Spinal cord (tissue), 10 donors: ENCODE results near the gene UNC79. TPM values are rescaled to one million over a fixed set of nuclear protein-coding genes. Genes with fewer than 3 reads are reported as not detected.
"Not testable (repeated sequence)": the region's sequence is repeated elsewhere in the genome, so short reads cannot be mapped to it uniquely, and the experiment has no call there.

Experiments
- DNase-seq, 6 donors: peaks; one replicate each; pipeline versions ENCODE4 v3.0.0 to v3.0.0-alpha.2; 2013 to 2015; ENCODE audit warnings: low spot score in 6 of 6, low read depth in 4 of 6
- H3K27ac ChIP-seq: one replicate; pipeline ENCODE4 v1.5.1; 2013; ENCODE audit warnings: low read depth, low read length, control low read depth
- H3K27me3 ChIP-seq: one replicate; pipeline ENCODE4 v1.6.1; 2013; ENCODE audit warnings: low read length; ENCODE audit not compliant: control insufficient read depth, insufficient read depth
- H3K36me3 ChIP-seq: one replicate; pipeline ENCODE4 v1.6.1; 2013; ENCODE audit warnings: low read length; ENCODE audit not compliant: control insufficient read depth, insufficient read depth
- H3K4me1 ChIP-seq: one replicate; pipeline ENCODE4 v1.6.1; 2013; ENCODE audit warnings: low read length; ENCODE audit not compliant: control insufficient read depth, insufficient read depth
- H3K4me3 ChIP-seq: one replicate; pipeline ENCODE4 v1.5.1; 2013; ENCODE audit warnings: low read depth, low read length, control low read depth
- H3K9me3 ChIP-seq: one replicate; pipeline ENCODE4 v1.6.1; 2013; ENCODE audit warnings: low read length; ENCODE audit not compliant: control insufficient read depth, insufficient read depth
- WGBS: methylation state at CpG from one replicate; pipeline ENCODE4 v1.1.5; 2013; ENCODE audit warnings: missing lambda C conversion rate; ENCODE audit not compliant: insufficient coverage; 5-methylcytosine and 5-hydroxymethylcytosine counted together
- polyA plus RNA-seq, 2 donors: library from polyadenylated mRNA; unstranded; fragments of 120-200 nt; gene quantifications; one replicate each; pipeline ENCODE4 v1.2.1, GENCODE V29; 2013; ENCODE audit not compliant: insufficient read length in 2 of 2
- total RNA-seq, 2 donors: library from RNA; depleted of rRNA in 1 of 2; stranded (reverse); fragments of 120-200 nt in 1 of 2; fragments of >200 nt in 1 of 2; gene quantifications; one replicate each; pipeline versions ENCODE4 v1.2.3 to v1.2.4, GENCODE V29; 2013 to 2014
- donor health status: healthy.

UNC79 gene
- total and polyA plus RNA-seq, 4 donors, result 7.9 to 20.7 (median 15.1) TPM

DNA sequence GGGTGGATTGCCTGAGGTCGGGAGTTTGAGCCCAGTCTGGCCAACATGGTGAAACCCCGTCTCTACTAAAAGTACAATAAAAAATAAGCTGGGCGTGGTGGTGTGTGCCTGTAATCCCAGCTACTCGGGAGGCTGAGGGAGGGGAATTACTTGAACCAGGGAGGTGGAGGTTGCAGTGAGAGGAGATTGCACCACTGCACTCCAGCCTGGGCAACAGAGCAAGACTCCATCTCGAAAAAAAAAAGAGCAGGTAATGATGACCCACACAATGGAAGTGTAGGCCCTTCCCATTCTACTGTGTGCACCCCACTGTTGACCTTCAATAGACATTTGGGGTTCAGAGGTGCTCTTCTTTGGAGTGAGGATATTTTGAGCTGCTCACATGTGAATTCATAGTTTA is 94.5 kb downstream of the UNC79 start:
- H3K4me3 ChIP-seq, H3K36me3 ChIP-seq: not testable (repeated sequence)
- 86% methylated on average over 4 of the region's 5 CpGs for WGBS

DNA sequence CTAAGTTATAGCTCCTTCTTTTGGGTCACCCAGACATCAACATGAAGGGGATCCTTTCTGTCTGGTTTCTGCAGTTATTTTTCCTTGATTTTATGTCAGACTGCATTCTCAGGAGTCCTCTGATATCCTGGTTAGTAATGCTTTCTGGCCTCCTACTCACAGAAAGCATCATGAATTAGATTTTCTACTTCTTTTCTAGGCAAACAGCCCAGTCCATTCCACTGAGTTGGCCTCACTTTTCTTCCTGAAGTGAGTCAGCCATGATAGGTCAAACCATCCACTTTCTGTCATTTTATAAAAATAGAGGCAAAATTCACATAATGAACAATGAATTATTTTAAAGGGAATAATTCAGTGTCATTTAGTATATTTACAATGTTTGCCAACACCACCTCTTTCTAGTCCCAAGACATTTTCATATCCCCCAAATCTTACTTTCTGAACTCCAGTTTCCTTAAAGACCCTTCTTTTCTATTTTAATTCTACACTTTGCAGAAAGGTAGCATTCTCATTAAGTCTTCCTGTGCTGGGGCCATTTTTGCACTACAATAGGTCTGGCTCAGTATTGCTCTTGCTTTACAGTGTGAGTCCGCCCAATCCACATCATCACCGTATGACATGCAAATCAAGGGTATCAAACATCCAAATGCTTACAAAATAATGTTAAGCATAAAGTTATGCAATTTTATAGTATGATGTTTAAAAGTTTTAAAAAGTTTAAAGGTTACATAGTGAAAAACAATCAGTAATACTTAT is 95.1 kb downstream of the UNC79 start:
- no peaks in the 10 kb centered on the region for H3K27me3 ChIP-seq
- H3K36me3 ChIP-seq, result no peaks in the 10 kb centered on the region
- WGBS, result no CpG with 5 or more reads among the region's 2 CpGs
- no peak overlapping the region for H3K27ac ChIP-seq
- H3K4me1 ChIP-seq, result no peaks in the 10 kb centered on the region
- H3K9me3 ChIP-seq, result peaks cover 2% of the 10 kb centered on the region
- no peak overlapping the region for H3K4me3 ChIP-seq
- DNase-seq, result no peak

More for the DNA sequence above, 94.5 kb downstream of the UNC79 start:
- not testable (repeated sequence) for H3K27me3 ChIP-seq, H3K27ac ChIP-seq, H3K4me1 ChIP-seq, H3K9me3 ChIP-seq, DNase-seq

DNA sequence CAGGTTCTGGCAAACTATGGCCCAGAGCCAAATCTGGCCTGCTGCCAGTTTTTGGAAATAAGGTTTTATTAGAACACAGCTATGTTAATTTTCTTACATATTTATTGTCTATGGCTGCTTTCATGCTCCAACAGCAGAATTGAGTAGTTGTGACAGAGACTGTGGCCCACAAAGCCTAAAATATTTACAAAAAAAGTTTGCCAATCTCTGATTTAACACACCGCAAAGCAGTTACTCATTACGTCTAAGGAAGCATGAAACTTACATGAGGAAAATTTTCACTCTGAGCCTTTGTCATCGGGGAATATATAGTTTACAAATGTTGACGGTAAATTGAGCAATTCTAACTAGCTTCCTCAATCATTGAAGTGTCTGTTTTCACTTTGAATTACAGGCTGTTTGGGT is 96.5 kb downstream of the UNC79 start:
- Histone ChIP-seq H3K4me1 (no peaks in the 10 kb centered on the region), H3K36me3 (no peaks in the 10 kb centered on the region), H3K27me3 (no peaks in the 10 kb centered on the region), H3K4me3 (no peak overlapping the region), H3K9me3 (no peaks in the 10 kb centered on the region), H3K27ac (no peak overlapping the region)
- no CpG with 5 or more reads among the region's 4 CpGs for WGBS
- no peak for DNase-seq

DNA sequence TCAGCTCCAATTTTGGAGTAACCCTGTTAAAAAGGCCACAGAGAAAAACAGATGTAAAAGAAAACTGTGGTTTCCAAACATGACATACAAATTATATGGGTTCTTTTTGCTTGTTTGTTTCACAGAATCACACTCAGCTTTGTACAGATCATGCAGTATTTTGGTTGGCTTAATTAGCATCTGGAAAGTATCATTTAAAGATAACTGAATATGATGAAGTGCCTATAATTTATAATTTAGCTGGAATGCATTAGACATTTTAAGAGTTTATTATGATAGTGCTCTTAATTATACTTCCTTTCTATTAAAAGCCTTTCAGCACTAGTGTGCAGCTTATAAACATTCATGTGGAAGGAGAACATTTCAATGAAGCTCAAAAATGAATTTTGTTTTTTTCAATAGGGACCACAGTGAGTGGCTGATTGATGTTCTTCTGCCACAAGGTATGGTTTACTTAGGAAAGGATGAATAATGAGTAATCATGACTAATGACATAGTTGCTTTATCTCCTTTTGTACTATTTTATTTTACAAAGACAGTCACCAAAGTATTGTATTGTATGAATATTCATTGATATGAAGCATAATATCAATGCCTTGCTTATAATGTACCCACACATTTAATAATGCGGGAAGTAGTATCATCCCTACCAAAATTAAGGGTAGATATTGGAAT is 98.3 kb downstream of the UNC79 start:
- Histone ChIP-seq H3K9me3 (no peaks in the 10 kb centered on the region), H3K27me3 (no peaks in the 10 kb centered on the region), H3K4me3 (no peak overlapping the region), H3K4me1 (no peaks in the 10 kb centered on the region), H3K27ac (no peak overlapping the region), H3K36me3 (no peaks in the 10 kb centered on the region)
- DNase-seq, result no peak
- WGBS, result no CpG with 5 or more reads among the region's 1 CpG

DNA sequence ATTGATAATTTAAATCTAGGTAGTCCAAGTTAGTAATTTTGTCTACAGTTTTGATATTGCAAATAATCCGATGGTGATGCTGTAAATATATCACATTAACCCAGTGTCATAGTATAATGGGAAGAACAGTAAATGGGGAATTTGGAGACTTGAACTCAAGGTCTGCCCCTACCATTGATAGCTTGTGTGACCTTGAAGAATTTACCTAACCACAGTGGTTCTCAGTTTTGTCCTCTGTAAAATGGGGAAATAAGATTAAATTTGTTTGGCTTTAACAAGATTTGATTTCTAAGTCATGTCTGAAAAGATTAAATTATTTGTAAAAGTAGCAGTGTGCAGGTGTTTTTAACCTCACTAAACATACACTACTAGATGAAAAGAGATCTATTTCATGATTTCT is 100.9 kb downstream of the UNC79 start:
- WGBS, result no CpG with 5 or more reads among the region's 1 CpG

DNA sequence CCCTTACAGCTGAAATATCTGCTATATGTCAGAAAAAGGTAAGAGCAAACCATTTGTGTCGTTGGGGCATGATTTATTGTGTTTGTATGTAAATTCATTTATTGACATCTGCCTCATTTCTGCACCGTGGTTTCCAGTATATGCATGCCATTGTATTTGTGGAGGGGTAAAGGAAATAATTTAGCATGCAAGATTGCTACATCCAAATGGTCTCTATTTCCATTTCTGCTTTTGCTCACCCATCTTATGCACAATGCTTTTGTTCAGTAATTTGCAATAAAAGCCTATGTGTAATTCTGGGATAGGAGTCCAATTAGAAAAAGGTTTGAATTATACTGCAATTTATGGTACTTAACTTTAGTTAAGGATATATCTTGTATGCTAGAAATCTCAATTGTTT is 101.8 kb downstream of the UNC79 start:
- no peaks in the 10 kb centered on the region for H3K27me3 ChIP-seq
- WGBS, result no CpG with 5 or more reads among the region's 2 CpGs

More for the DNA sequence above, 100.9 kb downstream of the UNC79 start:
- no peak overlapping the region for H3K27ac ChIP-seq
- H3K4me1 ChIP-seq, result no peaks in the 10 kb centered on the region
- H3K4me3 ChIP-seq, result no peak overlapping the region
- H3K9me3 ChIP-seq, result no peaks in the 10 kb centered on the region
- H3K36me3 ChIP-seq, result no peaks in the 10 kb centered on the region
- no peak for DNase-seq
- no peaks in the 10 kb centered on the region for H3K27me3 ChIP-seq

DNA sequence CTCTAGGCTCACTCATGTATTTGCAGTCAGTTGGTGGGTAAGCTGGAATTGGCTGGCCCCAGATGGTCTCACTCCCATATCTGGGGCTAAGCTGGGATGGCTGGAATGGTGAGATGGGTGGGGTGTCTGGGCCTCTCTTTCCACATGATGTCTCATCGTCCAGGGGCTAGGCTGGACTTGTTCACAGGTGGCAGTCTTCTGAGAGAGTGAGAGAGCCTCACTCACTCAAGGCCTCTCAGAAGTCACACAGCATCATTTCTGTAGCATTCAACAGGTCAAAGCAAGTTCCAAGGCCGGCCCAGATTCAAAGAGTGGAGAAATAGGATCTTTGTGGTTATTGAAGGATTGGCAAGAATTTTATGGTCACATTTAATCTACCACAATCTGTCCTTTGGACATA is 102.7 kb downstream of the UNC79 start:
- Histone ChIP-seq H3K4me1 (no peaks in the 10 kb centered on the region), H3K36me3 (peaks cover 6% of the 10 kb centered on the region), H3K27ac (no peak overlapping the region), H3K4me3 (no peak overlapping the region), H3K9me3 (no peaks in the 10 kb centered on the region), H3K27me3 (no peaks in the 10 kb centered on the region)
- WGBS, result no CpG with 5 or more reads among the region's 2 CpGs
- DNase-seq, result no peak

More for the DNA sequence above, 101.8 kb downstream of the UNC79 start:
- Histone ChIP-seq H3K4me3 (no peak overlapping the region), H3K36me3 (no peaks in the 10 kb centered on the region), H3K27ac (no peak overlapping the region), H3K4me1 (no peaks in the 10 kb centered on the region), H3K9me3 (no peaks in the 10 kb centered on the region)
- no peak for DNase-seq

DNA sequence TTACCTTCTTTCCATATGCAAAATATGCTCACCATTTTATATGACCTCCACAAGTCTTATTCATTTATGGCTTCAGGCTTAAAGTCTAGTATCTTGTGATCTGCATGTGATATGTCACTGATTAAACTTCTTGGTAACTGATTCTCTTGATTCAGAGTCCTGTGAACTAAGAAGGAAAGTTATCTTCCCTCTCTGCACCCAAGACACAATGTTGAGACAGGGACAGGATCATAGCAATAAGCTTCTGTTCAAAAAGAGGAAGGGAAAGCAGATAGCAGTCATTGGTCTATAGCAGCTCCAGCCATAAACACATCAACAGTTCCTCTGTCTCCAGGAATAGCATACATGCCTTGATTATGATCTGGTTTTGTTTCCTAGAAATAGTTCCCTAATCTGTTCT is 103.1 kb downstream of the UNC79 start:
- DNase-seq, result no peak
- no peak overlapping the region for H3K4me3 ChIP-seq
- H3K27ac ChIP-seq, result no peak overlapping the region
- H3K4me1 ChIP-seq, result no peaks in the 10 kb centered on the region
- no peaks in the 10 kb centered on the region for H3K27me3 ChIP-seq
- H3K9me3 ChIP-seq, result no peaks in the 10 kb centered on the region
- H3K36me3 ChIP-seq, result peaks cover 7% of the 10 kb centered on the region

DNA sequence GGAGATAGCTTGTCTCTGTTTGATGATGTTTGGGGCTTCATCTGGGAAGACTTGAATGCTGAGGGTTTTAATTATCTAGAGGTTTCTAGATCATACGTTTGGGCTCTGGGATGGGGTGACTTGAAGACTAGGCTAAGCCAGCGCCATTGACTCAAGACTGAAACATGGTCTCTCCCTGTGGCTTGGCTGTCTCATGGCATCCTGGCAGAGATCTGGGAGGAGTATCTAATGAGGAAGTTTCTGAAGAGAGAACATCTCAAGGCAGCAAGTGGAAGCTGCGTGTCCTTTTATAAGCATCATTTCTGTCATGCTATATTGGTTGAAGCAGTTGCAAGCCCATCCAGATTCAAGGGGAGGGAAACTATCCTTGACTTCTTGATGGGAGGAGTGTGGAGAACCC is 104.8 kb downstream of the UNC79 start:
- H3K36me3 ChIP-seq, result peaks cover 7% of the 10 kb centered on the region
- 89% methylated on average over 3 of the region's 3 CpGs for WGBS
- no peaks in the 10 kb centered on the region for H3K9me3 ChIP-seq
- no peak overlapping the region for H3K27ac ChIP-seq
- H3K4me1 ChIP-seq, result no peaks in the 10 kb centered on the region
- H3K27me3 ChIP-seq, result no peaks in the 10 kb centered on the region
- H3K4me3 ChIP-seq, result no peak overlapping the region
- no peak for DNase-seq

DNA sequence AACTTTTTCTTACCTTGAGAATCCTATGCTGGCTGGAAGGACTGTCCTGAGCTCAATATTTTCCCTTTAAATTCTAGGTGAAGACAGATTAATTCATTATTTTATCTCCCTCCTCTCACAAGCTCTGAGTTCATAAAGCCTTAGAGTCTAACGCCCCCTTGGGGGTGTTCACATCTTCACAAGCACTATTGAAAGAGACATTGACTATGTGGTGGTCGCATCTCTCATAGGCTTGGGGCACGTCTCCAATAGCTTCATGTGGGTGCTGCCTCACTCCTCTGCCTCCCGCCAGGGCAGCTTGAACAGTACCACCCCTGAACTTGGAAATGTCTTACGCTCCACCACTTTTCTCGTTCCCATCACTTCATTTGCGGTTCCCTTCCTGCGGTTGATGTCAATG is 106.2 kb downstream of the UNC79 start:
- H3K4me1 ChIP-seq, result no peaks in the 10 kb centered on the region
- peaks cover 7% of the 10 kb centered on the region for H3K36me3 ChIP-seq
- H3K27ac ChIP-seq, result no peak overlapping the region
- DNase-seq, result no peak
- no peaks in the 10 kb centered on the region for H3K9me3 ChIP-seq
- no peaks in the 10 kb centered on the region for H3K27me3 ChIP-seq
- no peak overlapping the region for H3K4me3 ChIP-seq
- WGBS, result 83% methylated on average over 8 of the region's 8 CpGs
